Measurements from ENCODE around the gene CAMTA2. TPM values are rescaled to one million over a fixed set of nuclear protein-coding genes. Genes with fewer than 3 reads are reported as not detected.

Gene CAMTA2
- polyA plus RNA-seq, 1 donor (not counting 4 experiments of a cell fraction or from before 2014, with no cell fraction given): 8.5 TPM

DNA sequence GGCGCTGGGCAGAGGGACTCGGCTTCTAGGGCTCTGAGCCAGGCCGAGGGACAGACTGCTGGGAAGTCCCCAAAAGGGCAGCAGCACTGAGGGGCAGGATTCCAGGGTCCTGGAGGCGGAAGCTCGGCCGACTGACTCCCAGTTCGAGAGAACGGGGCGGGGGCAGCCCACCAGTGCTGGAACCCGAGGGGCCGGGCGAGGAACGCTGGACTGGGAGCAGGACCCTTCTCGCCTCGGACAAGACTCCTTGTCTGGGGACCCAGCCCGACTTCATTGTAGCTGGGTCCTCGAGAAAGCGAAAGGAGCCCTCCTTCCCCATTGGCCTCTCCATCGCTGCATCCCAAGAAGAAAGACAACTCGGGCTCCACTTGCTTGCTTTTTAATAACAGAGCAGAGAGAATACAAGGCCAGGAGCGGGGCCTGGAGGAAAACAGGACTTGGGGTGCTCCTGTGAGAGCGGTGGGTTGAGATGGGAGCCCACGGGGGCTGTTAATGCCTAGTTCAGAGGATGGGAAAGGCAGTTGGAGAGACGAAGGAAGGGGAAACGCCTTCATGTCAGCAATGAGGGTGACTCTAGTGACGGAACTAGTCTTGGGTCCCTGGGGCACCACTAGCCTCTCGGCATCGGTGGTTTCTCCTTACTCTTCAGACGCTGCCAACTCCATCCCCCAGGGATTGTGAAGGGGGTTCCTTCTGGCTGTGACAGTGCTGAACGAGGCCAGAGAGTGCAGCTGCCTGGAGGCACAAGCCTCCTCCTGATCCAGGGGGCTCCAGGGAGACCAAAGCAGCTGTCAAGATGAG, 492 bp upstream of the CAMTA2 start:
- dilution Hi-C loops (cut with MboI; ENCODE audit: extremely low pct_ligation_motif_present, low sequenced_read_pairs): no loop called here
- TF ChIP-seq, protein P1, sequence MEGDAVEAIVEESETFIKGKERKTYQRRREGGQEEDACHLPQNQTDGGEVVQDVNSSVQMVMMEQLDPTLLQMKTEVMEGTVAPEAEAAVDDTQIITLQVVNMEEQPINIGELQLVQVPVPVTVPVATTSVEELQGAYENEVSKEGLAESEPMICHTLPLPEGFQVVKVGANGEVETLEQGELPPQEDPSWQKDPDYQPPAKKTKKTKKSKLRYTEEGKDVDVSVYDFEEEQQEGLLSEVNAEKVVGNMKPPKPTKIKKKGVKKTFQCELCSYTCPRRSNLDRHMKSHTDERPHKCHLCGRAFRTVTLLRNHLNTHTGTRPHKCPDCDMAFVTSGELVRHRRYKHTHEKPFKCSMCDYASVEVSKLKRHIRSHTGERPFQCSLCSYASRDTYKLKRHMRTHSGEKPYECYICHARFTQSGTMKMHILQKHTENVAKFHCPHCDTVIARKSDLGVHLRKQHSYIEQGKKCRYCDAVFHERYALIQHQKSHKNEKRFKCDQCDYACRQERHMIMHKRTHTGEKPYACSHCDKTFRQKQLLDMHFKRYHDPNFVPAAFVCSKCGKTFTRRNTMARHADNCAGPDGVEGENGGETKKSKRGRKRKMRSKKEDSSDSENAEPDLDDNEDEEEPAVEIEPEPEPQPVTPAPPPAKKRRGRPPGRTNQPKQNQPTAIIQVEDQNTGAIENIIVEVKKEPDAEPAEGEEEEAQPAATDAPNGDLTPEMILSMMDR (optimal IDR thresholded peaks at IDR 0.05 in 1 of 3, IDR thresholded peaks at IDR 0.05 in 1 of 3, conservative IDR thresholded peaks at IDR 0.05 in 1 of 3; ENCODE audit: extremely low read depth in 1 of 3, insufficient read depth in 2 of 3, low read length in 3 of 3): no peak
- no peak for TF ChIP-seq EZH2 (IDR thresholded peaks at IDR 0.05; ENCODE audit: low read length)
- peak overlapping the region; percentile 58 for H3K27ac ChIP-seq (ENCODE audit: control insufficient read depth, insufficient read depth, low read length)

DNA sequence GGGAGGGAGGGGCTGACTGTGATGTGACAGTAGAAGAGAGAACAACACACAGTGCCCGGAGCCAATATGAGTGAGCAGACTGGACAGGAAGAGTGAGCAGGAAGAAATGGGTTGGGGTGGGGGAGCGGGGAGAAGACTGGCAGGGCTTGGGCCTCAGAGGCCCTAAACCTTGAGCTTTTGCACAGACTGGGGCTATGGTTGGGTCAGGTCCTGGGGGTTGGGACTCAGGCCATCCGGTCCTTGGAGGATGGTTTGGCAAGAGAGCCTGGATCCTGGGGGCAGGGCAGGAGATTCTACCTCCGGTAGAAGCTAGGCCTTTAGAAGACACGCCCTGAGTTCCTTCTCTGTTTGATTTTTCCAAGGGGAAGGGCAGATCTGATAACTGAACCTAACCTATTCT, 1.1 kb downstream of the CAMTA2 start:
- TF ChIP-seq, protein P1 (optimal IDR thresholded peaks at IDR 0.05 in 1 of 3, IDR thresholded peaks at IDR 0.05 in 1 of 3, conservative IDR thresholded peaks at IDR 0.05 in 1 of 3; ENCODE audit: extremely low read depth in 1 of 3, insufficient read depth in 2 of 3, low read length in 3 of 3): no peak
- no peak for TF ChIP-seq EZH2 (IDR thresholded peaks at IDR 0.05; ENCODE audit: low read length)

More for the DNA sequence above, 492 bp upstream of the CAMTA2 start:
- Histone ChIP-seq H3K36me3 (ENCODE audit: control insufficient read depth in 2 of 2, extremely low read depth in 1 of 2, insufficient read depth in 2 of 2, low read length in 2 of 2) (peaks cover 2 to 16% of the 10 kb centered on the region in 2 experiments), H4K20me1 (ENCODE audit: control insufficient read depth, extremely low read depth, insufficient read depth, low read length) (no peaks in the 10 kb centered on the region), H3K79me2 (ENCODE audit: control insufficient read depth, insufficient read depth, low read length) (peaks cover 14% of the 10 kb centered on the region), H3K4me2 (ENCODE audit: control insufficient read depth, extremely low read depth, insufficient read depth, low read depth, low read length) (peak overlapping the region; percentile 69), H3K9ac (ENCODE audit: control insufficient read depth, extremely low read depth, insufficient read depth, low read length) (peak overlapping the region; percentile 77), H3K9me1 (ENCODE audit: control insufficient read depth, extremely low read depth, insufficient read depth, low read length) (no peaks in the 10 kb centered on the region), H3K27me3 (ENCODE audit: control insufficient read depth, extremely low read depth, insufficient read depth, low read length) (no peaks in the 10 kb centered on the region), H2AFZ (ENCODE audit: control insufficient read depth, low read length) (peak overlapping the region; percentile 82), H3K4me1 (ENCODE audit: control insufficient read depth, extremely low read depth, insufficient read depth, low read length) (peaks cover 9% of the 10 kb centered on the region), H3K9me3 (ENCODE audit: control insufficient read depth, low read depth, low read length) (no peaks in the 10 kb centered on the region), H3K4me3 (ENCODE audit: control insufficient read depth in 2 of 3, extremely low read depth in 1 of 3, insufficient read depth in 2 of 3, low read depth in 1 of 3, low read length in 3 of 3) (peak overlapping the region; percentile 75 to 91 (median 82))
- no peak for DNase-seq (ENCODE audit: low read depth, low spot score)
- no peak for FAIRE-seq

More for the DNA sequence above, 1.1 kb downstream of the CAMTA2 start:
- no peaks in the 10 kb centered on the region for H3K9me1 ChIP-seq (ENCODE audit: control insufficient read depth, extremely low read depth, insufficient read depth, low read length)
- FAIRE-seq (peak; percentile 63), DNase-seq (ENCODE audit: low read depth, low spot score) (no peak)
- H4K20me1 ChIP-seq (ENCODE audit: control insufficient read depth, extremely low read depth, insufficient read depth, low read length): no peaks in the 10 kb centered on the region
- dilution Hi-C loops (cut with MboI; ENCODE audit: extremely low pct_ligation_motif_present, low sequenced_read_pairs): no loop called here
- H3K4me2 ChIP-seq (ENCODE audit: control insufficient read depth, extremely low read depth, insufficient read depth, low read depth, low read length): peak overlapping the region; percentile 69
- H3K9me3 ChIP-seq (ENCODE audit: control insufficient read depth, low read depth, low read length): no peaks in the 10 kb centered on the region
- peaks cover 14% of the 10 kb centered on the region for H3K79me2 ChIP-seq (ENCODE audit: control insufficient read depth, insufficient read depth, low read length)
- H3K9ac ChIP-seq (ENCODE audit: control insufficient read depth, extremely low read depth, insufficient read depth, low read length): peak overlapping the region; percentile 77
- H3K36me3 ChIP-seq (ENCODE audit: control insufficient read depth in 2 of 2, extremely low read depth in 1 of 2, insufficient read depth in 2 of 2, low read length in 2 of 2): peaks cover 11 to 29% of the 10 kb centered on the region in 2 experiments
- no peaks in the 10 kb centered on the region for H3K27me3 ChIP-seq (ENCODE audit: control insufficient read depth, extremely low read depth, insufficient read depth, low read length)
- H3K4me1 ChIP-seq (ENCODE audit: control insufficient read depth, extremely low read depth, insufficient read depth, low read length): peaks cover 9% of the 10 kb centered on the region
- peak overlapping the region; percentile 58 for H3K27ac ChIP-seq (ENCODE audit: control insufficient read depth, insufficient read depth, low read length)
- H2AFZ ChIP-seq (ENCODE audit: control insufficient read depth, low read length): peak overlapping the region; percentile 82
- H3K4me3 ChIP-seq (ENCODE audit: control insufficient read depth in 2 of 3, extremely low read depth in 1 of 3, insufficient read depth in 2 of 3, low read depth in 1 of 3, low read length in 3 of 3): peak overlapping the region; percentile 75 to 91 (median 82)
